Ishikawa (cell line): ENCODE measurements around the gene RBMS1.

ENCODE experiments used
- CEBPB ChIP-seq: IDR thresholded peaks from 2 replicates; pipeline ENCODE4 v1.6.1; 2012
- CREB1 ChIP-seq: IDR thresholded peaks from 2 replicates; pipeline ENCODE4 v1.6.1; 2012; ENCODE audit warnings: low read depth
- EGR1 ChIP-seq: IDR thresholded peaks from 2 replicates; pipeline ENCODE4 v1.6.1; 2012
- EP300 ChIP-seq: IDR thresholded peaks from 2 replicates; pipeline ENCODE4 v1.6.1; 2012; ENCODE audit warnings: borderline replicate concordance
- FOXM1 ChIP-seq: IDR thresholded peaks from 2 replicates; pipeline ENCODE4 v1.6.1; 2012; ENCODE audit warnings: low read depth, borderline replicate concordance
- MAX ChIP-seq: IDR thresholded peaks from 2 replicates; pipeline ENCODE4 v1.6.1; 2012
- NFIC ChIP-seq: IDR thresholded peaks from 2 replicates; pipeline ENCODE4 v1.6.1; 2012
- RAD21 ChIP-seq: IDR thresholded peaks from 2 replicates; pipeline ENCODE4 v1.6.1; 2012; ENCODE audit warnings: low read depth
- REST ChIP-seq: IDR thresholded peaks from 2 replicates; pipeline ENCODE4 v1.6.1; 2012; ENCODE audit warnings: low read depth, mild to moderate bottlenecking
- TAF1 ChIP-seq: IDR thresholded peaks from 2 replicates; pipeline ENCODE4 v1.6.1; 2012; ENCODE audit warnings: low read depth, mild to moderate bottlenecking
- TCF12 ChIP-seq: IDR thresholded peaks from 2 replicates; pipeline ENCODE4 v1.6.1; 2012; ENCODE audit warnings: low read depth
- TEAD4 ChIP-seq: IDR thresholded peaks from 2 replicates; pipeline ENCODE4 v1.6.1; 2012
- YY1 ChIP-seq: IDR thresholded peaks from 2 replicates; pipeline ENCODE4 v1.6.1; 2012; ENCODE audit warnings: low read depth
- ZBTB7A ChIP-seq: IDR thresholded peaks from 2 replicates; pipeline ENCODE4 v1.6.1; 2012; ENCODE audit warnings: low read depth
- TF ChIP-seq, protein P1 (sequence below): IDR thresholded peaks from 2 replicates; pipeline ENCODE4 v1.6.1; 2012

The RBMS1 gene

DNA sequence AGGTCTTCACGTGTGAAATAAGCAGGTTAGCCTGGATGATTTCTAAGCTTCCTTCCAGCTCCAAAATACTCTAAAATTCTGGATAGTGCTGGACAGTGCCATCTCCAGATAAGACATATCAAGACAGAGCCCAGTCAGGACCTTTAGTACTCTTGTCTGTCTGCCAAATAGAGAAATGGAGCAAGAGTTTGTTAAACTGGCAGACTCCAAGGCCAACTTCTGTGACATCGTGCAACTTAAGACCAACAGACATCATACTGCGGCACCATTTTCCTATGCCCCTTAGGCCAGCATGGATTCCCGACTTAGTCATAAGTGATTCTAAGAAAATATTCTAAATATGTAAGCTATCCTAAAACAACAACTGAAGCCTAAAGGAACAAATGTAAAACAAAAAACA is 118.6 kb downstream of the RBMS1 start:
- TF ChIP-seq TCF12 (no peak), REST (peak; percentile 57; the same call in 1 of the 2 replicates)

DNA sequence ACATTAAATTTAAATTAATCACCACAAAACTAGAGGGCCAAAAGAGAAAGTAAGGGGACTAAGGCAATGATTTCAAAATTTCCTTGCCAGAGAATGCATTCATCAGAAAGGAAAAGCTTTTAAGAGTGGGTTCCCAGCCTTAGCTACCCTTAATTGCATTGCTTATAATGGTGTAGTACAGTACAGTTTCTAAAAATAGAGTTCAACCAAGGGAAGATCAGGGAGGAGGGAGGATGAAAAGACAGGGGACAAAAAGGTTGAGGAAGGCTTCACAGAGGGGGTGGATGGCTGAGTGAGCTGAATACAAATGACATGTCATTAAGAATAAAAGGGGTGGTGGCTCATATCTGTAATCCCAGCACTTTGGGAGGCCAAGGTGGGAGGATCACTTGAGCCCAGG is 119.9 kb downstream of the RBMS1 start:
- no peak for TF ChIP-seq CREB1
- no peak for TF ChIP-seq REST
- TF ChIP-seq MAX = no peak
- TF ChIP-seq NFIC = no peak
- no peak for TF ChIP-seq CEBPB
- TF ChIP-seq, protein P1, sequence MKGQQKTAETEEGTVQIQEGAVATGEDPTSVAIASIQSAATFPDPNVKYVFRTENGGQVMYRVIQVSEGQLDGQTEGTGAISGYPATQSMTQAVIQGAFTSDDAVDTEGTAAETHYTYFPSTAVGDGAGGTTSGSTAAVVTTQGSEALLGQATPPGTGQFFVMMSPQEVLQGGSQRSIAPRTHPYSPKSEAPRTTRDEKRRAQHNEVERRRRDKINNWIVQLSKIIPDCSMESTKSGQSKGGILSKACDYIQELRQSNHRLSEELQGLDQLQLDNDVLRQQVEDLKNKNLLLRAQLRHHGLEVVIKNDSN = no peak
- TF ChIP-seq ZBTB7A = no peak
- no peak for TF ChIP-seq TEAD4

DNA sequence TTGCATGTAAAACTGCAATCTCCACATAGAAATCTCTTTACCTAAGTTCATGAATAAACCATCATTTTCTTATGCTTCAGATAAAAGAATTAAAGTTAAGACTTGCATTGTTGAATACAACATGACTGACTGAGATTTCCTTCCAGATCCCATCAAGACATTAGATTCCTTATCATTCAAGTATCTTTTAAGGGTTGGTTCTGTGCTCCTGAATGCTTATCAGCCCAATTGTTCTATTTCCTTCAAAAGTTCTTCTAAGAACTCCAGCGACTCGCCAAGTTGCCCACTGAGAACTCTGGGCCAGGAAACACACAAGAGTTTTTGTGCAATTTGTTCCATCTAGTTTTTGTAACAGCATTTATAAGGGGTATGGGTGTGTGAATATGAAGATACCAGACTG is 120.3 kb downstream of the RBMS1 start:
- no peak for TF ChIP-seq RAD21
- TF ChIP-seq EGR1 = no peak

- TF ChIP-seq MAX (no peak), RAD21 (no peak), EGR1 (no peak), TAF1 (no peak), CEBPB (no peak), EP300 (peak; percentile 49; the same call in 1 of the 2 replicates), FOXM1 (peak; percentile 24; the same call in 1 of the 2 replicates), TEAD4 (peak; percentile 38; the same call in 1 of the 2 replicates), NFIC (0 out of 2 replicates have a peak, but pooled peaks have one; percentile 14), TCF12 (0 out of 2 replicates have a peak, but pooled peaks have one; percentile 31), ZBTB7A (no peak)
- TF ChIP-seq, protein P1 = no peak
Measured at GRCh38 chr2:160372585-160372984, 121.0 kb downstream of the RBMS1 start.

DNA sequence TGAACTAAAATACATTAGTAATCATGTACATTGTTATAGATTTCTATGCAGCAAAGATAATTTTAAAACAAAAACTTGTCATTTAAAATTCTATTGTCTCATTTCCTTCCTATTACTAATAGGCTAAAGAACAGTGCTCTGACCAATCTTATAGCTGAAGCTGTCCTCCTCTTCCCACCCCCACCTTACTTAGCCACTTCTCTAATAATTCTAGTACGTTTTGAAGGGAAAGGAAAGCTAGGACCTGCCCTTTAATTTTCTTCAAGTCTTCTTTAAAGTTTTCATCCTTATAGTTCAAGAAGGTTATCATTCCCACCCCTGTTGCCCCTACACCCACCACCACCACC is 121.6 kb downstream of the RBMS1 start:
- TF ChIP-seq CEBPB = no peak
- no peak for TF ChIP-seq EGR1
- TF ChIP-seq ZBTB7A = no peak
- no peak for TF ChIP-seq REST
- TF ChIP-seq YY1 = no peak
- no peak for TF ChIP-seq TAF1
- TF ChIP-seq TCF12 = no peak
- TF ChIP-seq MAX = no peak
- TF ChIP-seq FOXM1 = no peak
- TF ChIP-seq EP300 = no peak
- no peak for TF ChIP-seq RAD21
- TF ChIP-seq, protein P1 = no peak
- TF ChIP-seq CREB1 = no peak
- TF ChIP-seq NFIC = no peak
- TF ChIP-seq TEAD4 = no peak
